Measurements from ENCODE around the gene EIF4A3.

The EIF4A3 gene

GRCh38 chr17:80145076-80146075 is 1.6 kb downstream of the EIF4A3 start:
- intact Hi-C loops (cut with DNase I): loop anchor here (2.0 to 10.0 kb wide), 3 partner anchors 45 to 119 kb away; partner anchors contain the start of genes GAA, RNF213, SGSH and SLC26A11
- DNase-seq: peak in 1 of 42 donors; percentile 3

DNA sequence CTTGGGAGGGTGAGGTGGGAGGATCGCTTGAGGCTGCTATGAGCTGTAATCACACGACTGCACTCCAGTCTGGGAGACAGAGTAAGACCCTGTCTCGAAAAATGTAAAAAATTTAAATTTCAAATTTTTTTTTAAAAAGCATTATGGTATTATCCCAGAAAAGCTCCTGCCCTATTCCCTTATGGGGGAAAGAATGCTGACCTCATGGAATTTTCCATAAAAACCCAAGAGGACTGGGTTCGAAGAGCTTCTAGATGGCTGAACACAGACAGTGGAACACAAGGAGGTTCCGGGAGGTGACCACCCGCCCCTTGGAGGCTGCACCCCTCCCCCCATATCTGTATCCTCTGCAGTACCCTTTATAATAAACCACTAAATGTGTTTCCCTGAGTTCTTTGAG is 4.0 kb downstream of the EIF4A3 start:
- intact Hi-C loops (cut with DNase I): loop anchor here (10.0 kb wide), 1 partner anchor 122 kb away; the partner anchor contains the start of gene RNF213
- no peak for DNase-seq

- DNase-seq: no peak
- intact Hi-C loops (cut with DNase I): loop anchor here (10.0 kb wide), 1 partner anchor 123 kb away; the partner anchor contains the start of gene RNF213
Observed at GRCh38 chr17:80141463-80142165, 5.3 kb downstream of the EIF4A3 start.

GRCh38 chr17:80138856-80139426 is 8.0 kb downstream of the EIF4A3 start:
- DNase-seq: no peak
- intact Hi-C loops (cut with DNase I): no loop called here

DNA sequence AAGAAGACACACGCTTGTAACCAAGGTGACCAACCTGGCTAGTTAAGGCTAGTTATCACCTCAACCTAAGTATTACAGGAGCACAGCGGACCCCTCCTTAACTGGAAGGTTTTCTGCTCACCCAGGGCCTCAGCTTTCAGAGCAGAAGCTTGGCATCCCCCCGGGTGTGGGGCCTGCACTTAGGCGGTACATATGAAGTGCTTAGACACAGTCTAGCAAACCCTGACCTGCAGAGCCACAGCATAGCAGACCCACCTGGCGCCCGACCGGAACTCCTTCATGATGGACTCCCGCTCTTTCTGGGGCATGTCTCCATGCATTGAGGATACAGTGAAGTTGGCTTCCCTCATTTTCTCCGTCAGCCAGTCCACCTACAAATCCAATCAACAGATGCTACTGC is 9.8 kb downstream of the EIF4A3 start:
- intact Hi-C loops (cut with DNase I): no loop called here
- DNase-seq: no peak

DNA sequence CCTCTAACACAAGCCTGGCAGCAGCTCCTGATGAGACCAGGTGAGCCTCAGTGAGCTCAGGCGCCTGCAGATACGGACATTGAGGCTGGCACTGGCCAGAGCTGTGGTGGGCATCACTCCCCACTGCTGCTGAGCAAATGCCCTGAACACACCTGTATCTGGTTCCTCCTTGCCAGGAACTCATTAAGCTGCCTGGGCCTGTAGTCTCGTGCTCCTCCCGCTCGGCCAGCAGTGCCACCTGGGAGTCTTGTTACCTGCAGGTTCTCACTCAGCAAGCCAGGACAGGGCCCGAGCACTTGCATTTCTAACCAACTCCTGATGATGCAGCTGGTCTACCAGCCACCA is 13.3 kb downstream of the EIF4A3 start:
- intact Hi-C loops (cut with DNase I): no loop called here
- peak in 2 of 42 donors; percentile 14 to 23 for DNase-seq

DNA sequence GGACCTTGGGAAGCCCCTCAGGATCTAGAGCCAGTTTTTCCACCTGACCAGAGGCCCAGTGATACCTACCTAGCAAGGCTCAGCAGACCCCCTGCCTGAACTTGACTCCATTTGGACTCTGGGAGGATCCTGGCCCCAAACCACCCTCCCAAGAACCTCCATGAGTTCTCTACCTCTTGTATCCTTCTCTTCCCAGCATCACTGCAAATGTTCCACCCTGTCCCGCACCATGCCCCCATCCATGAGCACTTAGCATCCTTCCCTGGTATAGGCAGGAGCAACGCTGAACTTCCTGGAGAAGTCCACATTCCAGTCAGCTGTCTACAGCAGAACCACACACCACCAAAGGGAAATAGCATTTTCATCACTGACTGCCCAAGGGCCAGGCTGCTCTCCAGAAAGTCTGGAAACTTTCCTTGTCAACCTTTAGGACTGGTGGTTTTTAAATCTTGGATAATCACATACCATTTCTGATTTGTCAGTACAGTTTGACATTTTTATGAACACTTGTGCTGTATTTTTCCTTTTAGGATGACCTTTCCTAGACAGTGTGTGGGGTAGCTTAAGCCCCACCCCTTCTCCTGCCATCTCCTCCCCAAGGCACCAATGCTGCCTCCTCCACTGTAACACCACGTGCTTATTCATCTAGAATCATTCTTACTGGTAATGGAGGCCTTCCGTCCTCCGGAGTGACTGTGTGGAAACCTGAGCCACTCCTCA is 13.9 kb downstream of the EIF4A3 start:
- intact Hi-C loops (cut with DNase I): no loop called here
- DNase-seq: peak in 1 of 42 donors; percentile 26

- intact Hi-C loops (cut with DNase I): no loop called here
Observed at GRCh38 chr17:80130992-80131391, 15.9 kb downstream of the EIF4A3 start.

DNA sequence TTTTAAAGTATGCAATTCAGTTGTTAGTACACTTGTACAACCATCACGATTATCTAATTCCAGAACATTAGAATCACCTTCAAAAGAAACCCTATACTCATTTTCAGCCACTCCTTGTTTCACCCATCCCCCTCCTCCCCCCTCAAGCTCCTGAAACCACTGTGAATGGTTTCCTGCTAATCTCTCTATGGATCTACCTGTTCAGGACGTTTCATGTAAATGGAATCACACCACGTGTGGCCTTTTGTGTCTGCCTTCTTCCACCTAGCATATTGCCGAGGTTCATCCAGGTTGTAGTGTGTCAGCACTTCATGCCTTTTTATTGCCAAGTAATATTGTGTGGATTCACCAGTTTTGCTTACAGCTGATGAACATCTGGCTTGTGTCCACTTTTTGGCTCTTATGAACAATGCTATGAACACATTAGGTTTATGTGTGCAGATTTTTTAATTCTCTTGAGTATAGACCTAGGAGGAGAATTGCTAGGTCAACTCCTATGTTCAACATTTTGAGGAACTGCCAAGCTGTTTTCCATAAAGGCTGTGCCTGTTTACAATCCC is 17.8 kb downstream of the EIF4A3 start:
- DNase-seq: no peak
- intact Hi-C loops (cut with DNase I): no loop called here

More at GRCh38 chr17:80130992-80131391, 15.9 kb downstream of the EIF4A3 start:
- no peak for DNase-seq

- DNase-seq: no peak
- intact Hi-C loops (cut with DNase I): no loop called here
Observed at GRCh38 chr17:80126449-80126715, 20.5 kb downstream of the EIF4A3 start.

- intact Hi-C loops (cut with DNase I): no loop called here
- peak in 1 of 42 donors; percentile 12 for DNase-seq
Observed at GRCh38 chr17:80125656-80126448, 21.1 kb downstream of the EIF4A3 start.

GRCh38 chr17:80124351-80124981 is 22.5 kb downstream of the EIF4A3 start:
- intact Hi-C loops (cut with DNase I): no loop called here
- DNase-seq: peak in 2 of 42 donors; percentile 12 to 39

DNA sequence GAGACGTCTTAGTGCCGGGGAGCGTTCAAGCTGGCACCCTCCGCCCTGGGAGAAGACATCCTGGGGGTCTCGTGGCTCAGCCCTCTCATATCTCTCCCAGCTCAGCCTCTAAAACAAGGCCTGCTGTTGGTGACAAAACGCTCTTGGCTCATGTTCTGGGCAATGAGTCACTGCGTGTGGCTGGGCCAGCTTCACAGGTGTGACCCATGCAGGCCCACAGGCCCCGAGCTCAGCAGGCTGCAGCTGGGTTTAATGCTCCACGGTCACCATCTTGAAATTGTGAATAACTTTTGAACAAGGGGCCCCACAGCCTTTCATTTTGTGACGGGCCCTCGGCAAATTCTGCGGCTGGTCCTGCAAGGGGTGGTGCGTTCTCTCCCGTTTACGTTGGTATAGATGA is 23.1 kb downstream of the EIF4A3 start:
- DNase-seq: peak in 2 of 42 donors; percentile 26 to 32
- intact Hi-C loops (cut with DNase I): no loop called here

GRCh38 chr17:80122926-80123505 is 23.9 kb downstream of the EIF4A3 start:
- peak in 1 of 42 donors; percentile 32 for DNase-seq
- intact Hi-C loops (cut with DNase I): no loop called here

DNA sequence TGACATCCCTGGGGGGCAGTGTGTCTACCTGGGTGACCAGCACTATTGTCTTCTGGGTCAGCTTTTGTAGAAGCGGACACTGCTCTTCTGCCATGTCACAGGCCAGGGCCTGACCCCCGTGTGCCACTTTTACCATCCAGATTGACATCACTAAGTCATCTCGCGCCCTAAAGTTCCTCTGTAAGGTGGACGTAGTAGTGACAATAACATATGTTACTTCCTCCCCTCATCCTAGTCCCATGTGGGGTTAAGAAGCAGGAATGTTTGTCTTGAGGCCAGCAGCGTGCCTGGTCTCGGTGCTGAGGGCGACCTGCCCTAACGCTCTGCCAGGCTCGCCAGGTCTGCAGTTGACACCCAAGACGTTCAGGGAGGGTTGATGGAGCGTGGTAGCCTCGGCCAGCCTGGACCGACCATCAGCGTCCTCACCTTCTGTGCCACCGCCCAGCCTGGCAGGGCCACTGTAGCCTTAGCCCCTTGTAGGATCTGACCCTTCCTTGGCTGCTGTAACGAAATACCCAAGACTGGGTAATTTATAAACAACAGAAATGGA is 24.8 kb downstream of the EIF4A3 start:
- DNase-seq: peak in 2 of 42 donors; percentile 12 to 22
- intact Hi-C loops (cut with DNase I): no loop called here

GRCh38 chr17:80119839-80120238 is 27.1 kb downstream of the EIF4A3 start:
- intact Hi-C loops (cut with DNase I): no loop called here
- peak in 1 of 42 donors; percentile 20 for DNase-seq

GRCh38 chr17:80119271-80119791 is 27.6 kb downstream of the EIF4A3 start:
- DNase-seq: peak in 2 of 42 donors; percentile 26 to 35
- intact Hi-C loops (cut with DNase I): no loop called here
